Measurements from ENCODE around the gene AP2M1. TPM values are rescaled to one million over a fixed set of nuclear protein-coding genes. Genes with fewer than 3 reads are reported as not detected.
A peak's percentile ranks its signal among the peaks of the same experiment; 100 is the strongest.

Gene AP2M1
- total RNA-seq, 1 experiment from 2014 or later, result 335 TPM

GRCh38 chr3:184133840-184134745 lies 40.6 kb upstream of the AP2M1 start:
- ChIA-PET CTCF (interaction anchor here (0.6 to 1.1 kb wide), 3 partner anchors 25 to 104 kb away, joined by 3 to 6 read pairs (median 3); no protein-coding TSS in a partner anchor), POLR2A (no interaction called here)
- no TSS peak for BruUV-seq (replicated peaks)
- H3K27ac ChIP-seq (ENCODE audit: low read length), result peak overlapping the region; percentile 98
- in situ Hi-C loops (cut with HindIII; ENCODE audit: low pct_unique_long_range_greater_than_20kb, low sequenced_read_pairs), result no loop called here
- H3K27me3 ChIP-seq (ENCODE audit: control insufficient read depth, insufficient read depth, low read length), result no peaks in the 10 kb centered on the region
- peaks cover 12% of the 10 kb centered on the region for H3K4me1 ChIP-seq (ENCODE audit: control insufficient read depth, insufficient read depth, low read length)
- ATAC-seq (peak; percentile 86), DNase-seq (ENCODE audit: low read depth, low spot score) (peak; percentile 74)
- H3K4me3 ChIP-seq (ENCODE audit: low read depth in 2 of 2, low read length in 2 of 2), result peak overlapping the region; percentile 96 to 100
- TF ChIP-seq SIN3A (IDR thresholded peaks at IDR 0.05; ENCODE audit: borderline replicate concordance, insufficient read depth, low read depth, low read length), result 0 out of 2 replicates have a peak, but pooled peaks have one; percentile 32
- TF ChIP-seq, protein P1, sequence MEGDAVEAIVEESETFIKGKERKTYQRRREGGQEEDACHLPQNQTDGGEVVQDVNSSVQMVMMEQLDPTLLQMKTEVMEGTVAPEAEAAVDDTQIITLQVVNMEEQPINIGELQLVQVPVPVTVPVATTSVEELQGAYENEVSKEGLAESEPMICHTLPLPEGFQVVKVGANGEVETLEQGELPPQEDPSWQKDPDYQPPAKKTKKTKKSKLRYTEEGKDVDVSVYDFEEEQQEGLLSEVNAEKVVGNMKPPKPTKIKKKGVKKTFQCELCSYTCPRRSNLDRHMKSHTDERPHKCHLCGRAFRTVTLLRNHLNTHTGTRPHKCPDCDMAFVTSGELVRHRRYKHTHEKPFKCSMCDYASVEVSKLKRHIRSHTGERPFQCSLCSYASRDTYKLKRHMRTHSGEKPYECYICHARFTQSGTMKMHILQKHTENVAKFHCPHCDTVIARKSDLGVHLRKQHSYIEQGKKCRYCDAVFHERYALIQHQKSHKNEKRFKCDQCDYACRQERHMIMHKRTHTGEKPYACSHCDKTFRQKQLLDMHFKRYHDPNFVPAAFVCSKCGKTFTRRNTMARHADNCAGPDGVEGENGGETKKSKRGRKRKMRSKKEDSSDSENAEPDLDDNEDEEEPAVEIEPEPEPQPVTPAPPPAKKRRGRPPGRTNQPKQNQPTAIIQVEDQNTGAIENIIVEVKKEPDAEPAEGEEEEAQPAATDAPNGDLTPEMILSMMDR (IDR thresholded peaks at IDR 0.05), result no peak
- TF ChIP-seq, protein P2, sequence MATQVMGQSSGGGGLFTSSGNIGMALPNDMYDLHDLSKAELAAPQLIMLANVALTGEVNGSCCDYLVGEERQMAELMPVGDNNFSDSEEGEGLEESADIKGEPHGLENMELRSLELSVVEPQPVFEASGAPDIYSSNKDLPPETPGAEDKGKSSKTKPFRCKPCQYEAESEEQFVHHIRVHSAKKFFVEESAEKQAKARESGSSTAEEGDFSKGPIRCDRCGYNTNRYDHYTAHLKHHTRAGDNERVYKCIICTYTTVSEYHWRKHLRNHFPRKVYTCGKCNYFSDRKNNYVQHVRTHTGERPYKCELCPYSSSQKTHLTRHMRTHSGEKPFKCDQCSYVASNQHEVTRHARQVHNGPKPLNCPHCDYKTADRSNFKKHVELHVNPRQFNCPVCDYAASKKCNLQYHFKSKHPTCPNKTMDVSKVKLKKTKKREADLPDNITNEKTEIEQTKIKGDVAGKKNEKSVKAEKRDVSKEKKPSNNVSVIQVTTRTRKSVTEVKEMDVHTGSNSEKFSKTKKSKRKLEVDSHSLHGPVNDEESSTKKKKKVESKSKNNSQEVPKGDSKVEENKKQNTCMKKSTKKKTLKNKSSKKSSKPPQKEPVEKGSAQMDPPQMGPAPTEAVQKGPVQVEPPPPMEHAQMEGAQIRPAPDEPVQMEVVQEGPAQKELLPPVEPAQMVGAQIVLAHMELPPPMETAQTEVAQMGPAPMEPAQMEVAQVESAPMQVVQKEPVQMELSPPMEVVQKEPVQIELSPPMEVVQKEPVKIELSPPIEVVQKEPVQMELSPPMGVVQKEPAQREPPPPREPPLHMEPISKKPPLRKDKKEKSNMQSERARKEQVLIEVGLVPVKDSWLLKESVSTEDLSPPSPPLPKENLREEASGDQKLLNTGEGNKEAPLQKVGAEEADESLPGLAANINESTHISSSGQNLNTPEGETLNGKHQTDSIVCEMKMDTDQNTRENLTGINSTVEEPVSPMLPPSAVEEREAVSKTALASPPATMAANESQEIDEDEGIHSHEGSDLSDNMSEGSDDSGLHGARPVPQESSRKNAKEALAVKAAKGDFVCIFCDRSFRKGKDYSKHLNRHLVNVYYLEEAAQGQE (IDR thresholded peaks at IDR 0.05; ENCODE audit: insufficient read depth in 1 of 2, low read depth in 2 of 2, low read length in 1 of 2), result peak in 1 of 2 experiments; percentile 42; a peak in 1 of 4 replicates
- peak; percentile 58; the same call in 1 of the 2 replicates for TF ChIP-seq POLR2AphosphoS5 (IDR thresholded peaks at IDR 0.05; ENCODE audit: low read depth, low read length)
- H3K36me3 ChIP-seq (ENCODE audit: control insufficient read depth, insufficient read depth, low read length), result peaks cover 9% of the 10 kb centered on the region; the same call in 1 of the 2 replicates
- intact Hi-C loops (cut with micrococcal nuclease; ENCODE audit: unreplicated experiment), result loop anchor here (10.0 kb wide), 2 partner anchors 89 to 239 kb away; no protein-coding TSS in a partner anchor
- H3K9me3 ChIP-seq (ENCODE audit: control insufficient read depth, insufficient read depth, low read depth, low read length), result no peaks in the 10 kb centered on the region

DNA sequence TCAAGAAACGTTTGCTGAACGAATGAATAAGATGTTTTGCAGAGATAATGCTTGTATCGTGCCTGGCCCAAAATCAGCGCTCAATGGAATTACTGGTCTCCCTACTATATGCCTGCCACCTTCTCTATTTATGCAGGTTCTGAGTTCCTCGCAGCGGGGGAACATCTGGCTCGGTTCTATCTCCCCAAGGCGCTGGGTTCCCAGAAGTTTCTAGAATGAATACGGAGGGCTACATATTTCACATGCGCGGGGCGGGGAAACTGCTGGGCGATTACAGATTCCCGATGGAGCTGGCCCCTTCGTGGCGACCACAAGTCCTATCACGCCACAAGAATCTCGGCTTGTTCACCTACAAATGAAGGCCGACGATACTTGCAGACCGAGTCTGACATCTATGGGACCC lies 39.9 kb upstream of the AP2M1 start:
- peak overlapping the region; percentile 98 for H3K27ac ChIP-seq (ENCODE audit: low read length)
- CTCF ChIA-PET, result interaction anchor here (0.6 to 1.1 kb wide), 2 partner anchors 95 to 103 kb away, joined by 3 read pairs; no protein-coding TSS in a partner anchor
- DNase-seq (ENCODE audit: low read depth, low spot score), result no peak
- peak; percentile 46 for ATAC-seq
- peaks cover 12% of the 10 kb centered on the region for H3K4me1 ChIP-seq (ENCODE audit: control insufficient read depth, insufficient read depth, low read length)
- H3K4me3 ChIP-seq (ENCODE audit: low read depth in 2 of 2, low read length in 2 of 2), result peak overlapping the region; percentile 96 to 100
- TF ChIP-seq, protein P1 (IDR thresholded peaks at IDR 0.05), result no peak
- no peak for TF ChIP-seq SIN3A (IDR thresholded peaks at IDR 0.05; ENCODE audit: borderline replicate concordance, insufficient read depth, low read depth, low read length)
- no peak for TF ChIP-seq TCF7L2 (IDR thresholded peaks at IDR 0.05; ENCODE audit: low read depth, low read length)
- TF ChIP-seq, protein P2 (IDR thresholded peaks at IDR 0.05; ENCODE audit: insufficient read depth in 1 of 2, low read depth in 2 of 2, low read length in 1 of 2), result no peak
- no peak for TF ChIP-seq POLR2AphosphoS5 (IDR thresholded peaks at IDR 0.05; ENCODE audit: low read depth, low read length)
- H3K9me3 ChIP-seq (ENCODE audit: control insufficient read depth, insufficient read depth, low read depth, low read length), result no peaks in the 10 kb centered on the region
- H3K27me3 ChIP-seq (ENCODE audit: control insufficient read depth, insufficient read depth, low read length), result no peaks in the 10 kb centered on the region
- in situ Hi-C loops (cut with HindIII; ENCODE audit: low pct_unique_long_range_greater_than_20kb, low sequenced_read_pairs), result no loop called here
- POLR2A ChIA-PET, result interaction anchor here (0.6 kb wide), 1 partner anchor 76 kb away, joined by 7 read pairs; no protein-coding TSS in a partner anchor
- intact Hi-C loops (cut with micrococcal nuclease; ENCODE audit: unreplicated experiment), result loop anchor here (10.0 kb wide), 2 partner anchors 90 to 240 kb away; no protein-coding TSS in a partner anchor
- BruUV-seq (replicated peaks), result no TSS peak
- peaks cover 9% of the 10 kb centered on the region; the same call in 1 of the 2 replicates for H3K36me3 ChIP-seq (ENCODE audit: control insufficient read depth, insufficient read depth, low read length)
